Stomach (tissue), 4 donors: ENCODE data around the gene TMEM245.

Experiments
- POLR2A ChIP-seq, 4 donors: fragments of 450-650 bp; IDR thresholded peaks; one replicate each; pipeline ENCODE4 v1.6.1; 2016; ENCODE audit warnings: antibody characterized with exemption in 4 of 4, control low read depth in 2 of 4, mild to moderate bottlenecking in 1 of 4, moderate library complexity in 1 of 4
- POLR2AphosphoS5 ChIP-seq, 3 donors: sonication (generic); formaldehyde crosslinking; IDR thresholded peaks; one replicate each; pipeline ENCODE4 v1.6.1; 2016; ENCODE audit warnings: antibody characterized with exemption in 3 of 3
- TF ChIP-seq, protein P1 (sequence below), 7 experiments: fragments of 450-650 bp in 4 of 7; fragments of 200-600 bp in 3 of 7; sonication (generic) in 3 of 7; IDR thresholded peaks; one replicate each; pipeline ENCODE4 v1.5.1; 2016 to 2019; ENCODE audit warnings: antibody characterized with exemption in 7 of 7, control low read depth in 2 of 7, mild to moderate bottlenecking in 1 of 7

DNA sequence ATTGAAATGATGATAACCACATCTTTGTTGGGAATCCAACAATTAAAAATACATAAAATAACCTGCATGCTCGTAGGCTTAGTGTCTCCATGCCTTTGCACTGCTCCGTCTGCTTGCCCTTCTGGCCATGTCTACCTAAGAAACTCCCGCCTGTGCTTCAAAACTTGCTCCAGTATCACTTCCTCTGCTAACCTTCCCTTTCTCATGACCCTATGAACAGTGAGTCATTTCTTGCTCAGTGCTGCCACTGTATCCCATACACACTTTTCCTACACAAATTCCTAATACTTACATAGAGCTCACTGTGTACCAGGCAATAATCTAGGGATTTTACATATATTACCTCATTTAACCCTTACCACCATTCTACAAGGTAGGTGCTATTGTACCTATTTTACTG lies 33.5 kb downstream of the TMEM245 start:
- TF ChIP-seq, protein P1, sequence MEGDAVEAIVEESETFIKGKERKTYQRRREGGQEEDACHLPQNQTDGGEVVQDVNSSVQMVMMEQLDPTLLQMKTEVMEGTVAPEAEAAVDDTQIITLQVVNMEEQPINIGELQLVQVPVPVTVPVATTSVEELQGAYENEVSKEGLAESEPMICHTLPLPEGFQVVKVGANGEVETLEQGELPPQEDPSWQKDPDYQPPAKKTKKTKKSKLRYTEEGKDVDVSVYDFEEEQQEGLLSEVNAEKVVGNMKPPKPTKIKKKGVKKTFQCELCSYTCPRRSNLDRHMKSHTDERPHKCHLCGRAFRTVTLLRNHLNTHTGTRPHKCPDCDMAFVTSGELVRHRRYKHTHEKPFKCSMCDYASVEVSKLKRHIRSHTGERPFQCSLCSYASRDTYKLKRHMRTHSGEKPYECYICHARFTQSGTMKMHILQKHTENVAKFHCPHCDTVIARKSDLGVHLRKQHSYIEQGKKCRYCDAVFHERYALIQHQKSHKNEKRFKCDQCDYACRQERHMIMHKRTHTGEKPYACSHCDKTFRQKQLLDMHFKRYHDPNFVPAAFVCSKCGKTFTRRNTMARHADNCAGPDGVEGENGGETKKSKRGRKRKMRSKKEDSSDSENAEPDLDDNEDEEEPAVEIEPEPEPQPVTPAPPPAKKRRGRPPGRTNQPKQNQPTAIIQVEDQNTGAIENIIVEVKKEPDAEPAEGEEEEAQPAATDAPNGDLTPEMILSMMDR (IDR thresholded peaks at IDR 0.05), result no peak
- TF ChIP-seq POLR2A (IDR thresholded peaks at IDR 0.05) (no peak), POLR2AphosphoS5 (IDR thresholded peaks at IDR 0.05) (no peak)
